IMR-90 (cell line): ENCODE results near the gene DDC. TPM values are rescaled to one million over a fixed set of nuclear protein-coding genes. Genes with fewer than 3 reads are reported as not detected.
"Not testable (repeated sequence)": the region's sequence is repeated elsewhere in the genome, so short reads cannot be mapped to it uniquely, and the experiment has no call there.

Experiments used
- ATAC-seq: fragments of 200-7000 bp; cut with Tn5 transposase; 2 replicates; pipeline ENCODE4 v1.9.1; 2020; ENCODE audit warnings: low read depth, mild to moderate bottlenecking, moderate library complexity
- BruUV-seq: library from RNA; stranded (reverse); fragments of 400-500 nt; replicated peaks from 2 replicates; lab custom pipeline; 2021; lab: Mats Ljungman, UMichigan
- CTCF ChIA-PET: fragments of 300-600 bp; formaldehyde crosslinking; extraction: SDS; loops from one replicate; lab custom pipeline; 2021; ENCODE audit warnings: antibody characterized with exemption; lab: Yijun Ruan, JAX
- POLR2A ChIA-PET: fragments of 300-600 bp; sonication (Branson Sonifier 250); formaldehyde crosslinking; loops from one replicate; lab custom pipeline; 2022; ENCODE audit warnings: antibody characterized with exemption; ENCODE audit not compliant: unreplicated experiment; lab: Charles Lee
- DNase-seq: peaks from one replicate; pipeline ENCODE4 v3.0.0; 2013
- H2AFZ ChIP-seq: replicated peaks from 2 replicates; pipeline ENCODE3; 2013; ENCODE audit warnings: low read length, mild to moderate bottlenecking; ENCODE audit not compliant: poor library complexity
- H2AK5ac ChIP-seq: 2 replicates; pipeline ENCODE4 v1.6.1; 2013; ENCODE audit warnings: low read depth, low read length, inconsistent platforms
- H2AK9ac ChIP-seq: replicated peaks from 2 replicates; pipeline ENCODE3; 2013; ENCODE audit warnings: mild to moderate bottlenecking, low read depth, low read length, moderate library complexity; ENCODE audit not compliant: poor library complexity
- H2BK120ac ChIP-seq: 2 replicates; pipeline ENCODE4 v1.6.1; 2013; ENCODE audit warnings: low read depth, low read length, inconsistent platforms
- H2BK15ac ChIP-seq: 3 replicates; pipeline ENCODE4 v1.6.1; 2013; ENCODE audit warnings: low read depth, low read length, inconsistent platforms
- H2BK20ac ChIP-seq: 2 replicates; pipeline ENCODE4 v1.6.1; 2013; ENCODE audit warnings: low read depth, mild to moderate bottlenecking, inconsistent platforms, low read length, moderate library complexity
- H2BK5ac ChIP-seq: 2 replicates; pipeline ENCODE4 v1.6.1; 2013; ENCODE audit warnings: mild to moderate bottlenecking, low read depth, low read length, inconsistent platforms; ENCODE audit not compliant: poor library complexity, severe bottlenecking
- H3K14ac ChIP-seq: replicated peaks from 2 replicates; pipeline ENCODE4 v1.6.1; 2013; ENCODE audit warnings: low read depth, low read length, inconsistent platforms
- H3K18ac ChIP-seq: 2 replicates; pipeline ENCODE4 v1.6.1; 2013; ENCODE audit warnings: low read depth, low read length, control low read depth
- H3K23ac ChIP-seq: 2 replicates; pipeline ENCODE4 v1.6.1; 2013; ENCODE audit warnings: low read depth, low read length, inconsistent platforms
- H3K27ac ChIP-seq: 2 replicates; pipeline ENCODE4 v1.5.1; 2013; ENCODE audit warnings: mild to moderate bottlenecking, control low read depth, low read length; ENCODE audit not compliant: insufficient read depth
- H3K27me3 ChIP-seq: 2 replicates; pipeline ENCODE4 v1.6.1; 2013; ENCODE audit warnings: low read length; ENCODE audit not compliant: control insufficient read depth, insufficient read depth
- H3K36me3 ChIP-seq: 2 replicates; pipeline ENCODE4 v1.6.1; 2013; ENCODE audit warnings: low read length, mixed read lengths; ENCODE audit not compliant: control insufficient read depth, insufficient read depth
- H3K4ac ChIP-seq: 2 replicates; pipeline ENCODE4 v1.6.1; 2013; ENCODE audit warnings: low read depth, low read length, inconsistent platforms
- H3K4me1 ChIP-seq: 2 replicates; pipeline ENCODE4 v1.6.1; 2013; ENCODE audit warnings: low read length, mixed read lengths; ENCODE audit not compliant: control insufficient read depth, insufficient read depth
- H3K4me2 ChIP-seq: 2 replicates; pipeline ENCODE4 v1.6.1; 2013; ENCODE audit warnings: low read depth, mild to moderate bottlenecking, control low read depth, low read length, moderate library complexity
- H3K4me3 ChIP-seq: 2 replicates; pipeline ENCODE4 v1.5.1; 2013; ENCODE audit warnings: low read depth, mild to moderate bottlenecking, control low read depth, low read length, moderate library complexity; ENCODE audit not compliant: insufficient read depth
- H3K56ac ChIP-seq: 2 replicates; pipeline ENCODE4 v1.6.1; 2013; ENCODE audit warnings: low read length, inconsistent platforms; ENCODE audit not compliant: insufficient read depth; ENCODE audit errors: extremely low read depth
- H3K79me1 ChIP-seq, 2 experiments: 2 replicates each; pipeline ENCODE4 v1.6.1; 2013; ENCODE audit warnings: low read length in 2 of 2, inconsistent platforms in 1 of 2, low read depth in 1 of 2
- H3K9ac ChIP-seq: 2 replicates; pipeline ENCODE4 v1.6.1; 2013; ENCODE audit warnings: low read depth, low read length, control low read depth
- H3K9me1 ChIP-seq: 2 replicates; pipeline ENCODE4 v1.6.1; 2013; ENCODE audit warnings: low read length, inconsistent platforms; ENCODE audit not compliant: insufficient read depth
- H3K9me3 ChIP-seq: 2 replicates; pipeline ENCODE4 v1.6.1; 2013; ENCODE audit warnings: low read length; ENCODE audit not compliant: control insufficient read depth, insufficient read depth
- H4K20me1 ChIP-seq: 2 replicates; pipeline ENCODE4 v1.6.1; 2013; ENCODE audit warnings: low read length, inconsistent platforms; ENCODE audit not compliant: insufficient read depth
- H4K5ac ChIP-seq: 2 replicates; pipeline ENCODE4 v1.6.1; 2013; ENCODE audit warnings: mild to moderate bottlenecking, low read depth, low read length, control low read depth
- H4K8ac ChIP-seq, 2 experiments: 2 replicates each; pipeline ENCODE4 v1.6.1; 2013; ENCODE audit warnings: low read depth in 2 of 2, low read length in 2 of 2, control low read depth in 1 of 2, inconsistent platforms in 1 of 2
- H4K91ac ChIP-seq: 2 replicates; pipeline ENCODE4 v1.6.1; 2013; ENCODE audit warnings: low read depth, low read length, inconsistent platforms; ENCODE audit not compliant: insufficient read depth
- WGBS, 2 experiments: methylation state at CpG; one replicate each; pipeline versions ENCODE4 v1.1.5 to v1.1.7; 2013; ENCODE audit warnings: missing lambda C conversion rate in 2 of 2; ENCODE audit not compliant: insufficient read length in 1 of 2; ENCODE audit errors: extremely low coverage in 2 of 2; 5-methylcytosine and 5-hydroxymethylcytosine counted together
- dilution Hi-C: fragments of 300-500 bp; cut with HindIII; formaldehyde crosslinking; loops from one replicate; pipeline ENCODE4 v1.14.3; 2018; ENCODE audit warnings: low sequenced_read_pairs; ENCODE audit not compliant: unreplicated experiment
- in situ Hi-C: fragments of 300-500 bp; cut with MboI; formaldehyde crosslinking; loops from 3 replicates; pipeline ENCODE4 v1.14.3; 2019; ENCODE audit warnings: low sequenced_read_pairs, inconsistent platforms, mixed read lengths
- intact Hi-C: fragments of 100-400 bp; cut with micrococcal nuclease; formaldehyde crosslinking; loops from 2 replicates; pipeline ENCODE4 v1.10.0; 2022
- polyA plus RNA-seq, 3 experiments: library from polyadenylated mRNA; depleted of rRNA; stranded (reverse); fragments of >200 nt; gene quantifications; 2 replicates each; pipeline ENCODE4 v1.2.3, GENCODE V29; 2012; ENCODE audit warnings: low replicate concordance in 1 of 3
- total RNA-seq: library from RNA; depleted of rRNA; stranded (reverse); fragments of >200 nt; gene quantifications from 2 replicates; pipeline ENCODE4 v1.2.3, GENCODE V29; 2012

DDC gene
- total and polyA plus RNA-seq, 2 of the 4 experiments (the other 2 are of a cell fraction): not detected

DNA sequence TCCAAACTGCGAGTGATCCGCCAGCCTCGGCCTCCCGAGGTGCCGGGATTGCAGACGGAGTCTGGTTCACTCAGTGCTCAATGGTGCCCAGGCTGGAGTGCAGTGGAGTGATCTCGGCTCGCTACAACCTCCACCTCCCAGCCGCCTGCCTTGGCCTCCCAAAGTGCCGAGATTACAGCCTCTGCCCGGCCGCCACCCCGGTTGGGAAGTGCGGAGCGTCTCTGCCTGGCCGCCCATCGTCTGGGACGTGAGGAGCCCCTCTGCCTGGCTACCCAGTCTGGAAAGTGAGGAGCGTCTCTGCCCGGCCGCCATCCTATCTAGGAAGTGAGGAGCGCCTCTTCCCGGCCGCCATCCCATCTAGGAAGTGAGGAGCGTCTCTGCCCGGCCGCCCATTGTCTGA lies 106.0 kb downstream of the DDC start:
- dilution Hi-C loops, H3K9me3 ChIP-seq, H2BK120ac ChIP-seq, H3K18ac ChIP-seq, H4K20me1 ChIP-seq, H3K4me3 ChIP-seq, H4K91ac ChIP-seq, H4K8ac ChIP-seq, H3K4ac ChIP-seq, H3K56ac ChIP-seq, POLR2A ChIA-PET, intact Hi-C loops, H3K4me1 ChIP-seq, H2BK15ac ChIP-seq, H3K36me3 ChIP-seq, BruUV-seq, H2BK5ac ChIP-seq, CTCF ChIA-PET, H3K23ac ChIP-seq, H2BK20ac ChIP-seq, DNase-seq, H4K5ac ChIP-seq, ATAC-seq, H3K27ac ChIP-seq, H3K79me1 ChIP-seq, H2AK5ac ChIP-seq, H3K27me3 ChIP-seq, H3K4me2 ChIP-seq, H3K9me1 ChIP-seq, H3K14ac ChIP-seq, H2AFZ ChIP-seq, H2AK9ac ChIP-seq, H3K9ac ChIP-seq: not testable (repeated sequence)
- WGBS, 2 experiments: 95% methylated on average over 4 of the region's 27 CpGs; no CpG with 5 or more reads in 1 of the 2 experiments
- in situ Hi-C loops: loop anchor here (25.0 kb wide), 1 partner anchor 228 kb away; no protein-coding TSS in a partner anchor

DNA sequence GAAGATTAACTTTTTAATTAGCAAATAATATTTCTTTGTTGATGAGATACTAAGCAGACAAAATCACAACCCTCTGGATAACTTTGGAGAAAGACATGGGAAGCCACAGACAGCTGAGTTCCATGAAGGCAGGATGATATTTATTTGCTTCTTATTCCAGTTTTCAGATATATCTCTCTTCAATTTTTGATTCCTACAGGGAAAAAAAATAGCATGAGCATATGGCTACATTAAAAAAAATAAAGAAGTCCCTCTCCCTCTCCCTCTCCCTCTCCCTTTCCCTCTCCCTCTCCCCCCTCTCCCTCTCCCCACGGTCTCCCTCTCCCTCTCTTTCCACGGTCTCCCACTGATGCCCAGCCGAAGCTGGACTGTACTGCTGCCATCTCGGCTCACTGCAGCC lies 106.6 kb downstream of the DDC start:
- in situ Hi-C loops: loop anchor here (25.0 kb wide), 1 partner anchor 229 kb away; no protein-coding TSS in a partner anchor
- WGBS, 2 experiments: no CpG with 5 or more reads among the region's 4 CpGs

More for the DNA sequence above, 106.6 kb downstream of the DDC start:
- H2AFZ ChIP-seq, H3K9me1 ChIP-seq, H3K9me3 ChIP-seq, H3K9ac ChIP-seq, H3K56ac ChIP-seq, H3K4me1 ChIP-seq, H3K4me3 ChIP-seq, H4K91ac ChIP-seq, DNase-seq, H3K79me1 ChIP-seq, intact Hi-C loops, H2AK5ac ChIP-seq, CTCF ChIA-PET, H3K4me2 ChIP-seq, H2AK9ac ChIP-seq, ATAC-seq, H2BK5ac ChIP-seq, H2BK15ac ChIP-seq, H2BK120ac ChIP-seq, H2BK20ac ChIP-seq, H3K36me3 ChIP-seq, H3K27ac ChIP-seq, H3K23ac ChIP-seq, H3K18ac ChIP-seq, BruUV-seq, H4K20me1 ChIP-seq, H3K14ac ChIP-seq, dilution Hi-C loops, POLR2A ChIA-PET, H3K27me3 ChIP-seq, H4K5ac ChIP-seq, H3K4ac ChIP-seq, H4K8ac ChIP-seq: not testable (repeated sequence)
